Activated T-helper 1 cell treated with anti-CD3 and anti-CD28 coated beads, Interleukin-12 subunit alpha, Interleukin-12 subunit beta, Interleukin-2, Interleukin-4 antibody, amounts not matched to agents 30 ng/mL and 10 ng/mL and 1 ng/mL, durations not matched to agents 14 hours and 24 hours and 36 hours (primary cell): ENCODE results near the gene MED31. TPM values are rescaled to one million over a fixed set of nuclear protein-coding genes. Genes with fewer than 3 reads are reported as not detected.

Source experiments
- DNase-seq: peaks from one replicate; pipeline ENCODE4 v3.0.0; 2021; ENCODE audit warnings: low spot score
- H3K27ac Mint-ChIP-seq: one replicate; pipeline ENCODE4 v1.8.0; 2021; ENCODE audit warnings: mild to moderate bottlenecking, mixed read lengths
- H3K27me3 Mint-ChIP-seq: one replicate; pipeline ENCODE4 v1.8.0; 2022; ENCODE audit warnings: mild to moderate bottlenecking, moderate library complexity, mixed read lengths; ENCODE audit not compliant: insufficient read depth
- H3K36me3 Mint-ChIP-seq: one replicate; pipeline ENCODE4 v1.8.0; 2021; ENCODE audit warnings: low read depth, mixed read lengths
- H3K4me1 Mint-ChIP-seq: one replicate; pipeline ENCODE4 v1.8.0; 2021; ENCODE audit warnings: low read depth, mixed read lengths
- H3K4me3 Mint-ChIP-seq: one replicate; pipeline ENCODE4 v1.8.0; 2021; ENCODE audit warnings: mild to moderate bottlenecking, moderate library complexity, mixed read lengths
- H3K9me3 Mint-ChIP-seq: one replicate; pipeline ENCODE4 v1.8.0; 2021; ENCODE audit warnings: mixed read lengths
- intact Hi-C: fragments of 100-400 bp; cut with micrococcal nuclease; formaldehyde crosslinking; loops from one replicate; pipeline ENCODE4 v1.15.1; 2024
- total RNA-seq: library from RNA; stranded (reverse); gene quantifications from 2 replicates; pipeline ENCODE4 v1.2.3, GENCODE V29; 2022

The MED31 gene
- total RNA-seq, 1 donor from 2014 or later, result 24.3 TPM

GRCh38 chr17:6684881-6685767, 33.7 kb upstream of the MED31 start:
- Mint-ChIP-seq H3K9me3 (no peaks in the 10 kb centered on the region), H3K27me3 (peaks cover 4% of the 10 kb centered on the region), H3K4me1 (no peaks in the 10 kb centered on the region), H3K27ac (no peak overlapping the region), H3K36me3 (no peaks in the 10 kb centered on the region), H3K4me3 (no peak overlapping the region)
- no peak for DNase-seq
- intact Hi-C loops, result no loop called here

- Mint-ChIP-seq H3K9me3 (no peaks in the 10 kb centered on the region), H3K4me1 (no peaks in the 10 kb centered on the region), H3K27me3 (peaks cover 8% of the 10 kb centered on the region), H3K36me3 (no peaks in the 10 kb centered on the region), H3K4me3 (no peak overlapping the region), H3K27ac (no peak overlapping the region)
- intact Hi-C loops, result no loop called here
- DNase-seq, result no peak
Observed at GRCh38 chr17:6684460-6684783, 33.0 kb upstream of the MED31 start.

GRCh38 chr17:6683730-6684459, 32.5 kb upstream of the MED31 start:
- intact Hi-C loops, result no loop called here
- Mint-ChIP-seq H3K27me3 (peaks cover 12% of the 10 kb centered on the region), H3K27ac (no peak overlapping the region), H3K4me1 (no peaks in the 10 kb centered on the region), H3K36me3 (no peaks in the 10 kb centered on the region), H3K9me3 (no peaks in the 10 kb centered on the region), H3K4me3 (no peak overlapping the region)
- DNase-seq, result no peak

- intact Hi-C loops, result no loop called here
- Mint-ChIP-seq H3K27ac (no peak overlapping the region), H3K9me3 (no peaks in the 10 kb centered on the region), H3K27me3 (peaks cover 17% of the 10 kb centered on the region), H3K36me3 (no peaks in the 10 kb centered on the region), H3K4me1 (no peaks in the 10 kb centered on the region), H3K4me3 (no peak overlapping the region)
- DNase-seq, result no peak
Observed at GRCh38 chr17:6683081-6683684, 31.8 kb upstream of the MED31 start.

- H3K27ac Mint-ChIP-seq, result no peak overlapping the region
- peaks cover 4% of the 10 kb centered on the region for H3K4me1 Mint-ChIP-seq
- H3K9me3 Mint-ChIP-seq, result no peaks in the 10 kb centered on the region
Observed at GRCh38 chr17:6682339-6682738, 30.9 kb upstream of the MED31 start.

GRCh38 chr17:6681671-6682070, 30.3 kb upstream of the MED31 start:
- no peak for DNase-seq
- H3K27ac Mint-ChIP-seq, result no peak overlapping the region
- no peak overlapping the region for H3K4me3 Mint-ChIP-seq
- no peaks in the 10 kb centered on the region for H3K9me3 Mint-ChIP-seq
- peaks cover 27% of the 10 kb centered on the region for H3K27me3 Mint-ChIP-seq
- H3K36me3 Mint-ChIP-seq, result no peaks in the 10 kb centered on the region
- intact Hi-C loops, result no loop called here
- peaks cover 4% of the 10 kb centered on the region for H3K4me1 Mint-ChIP-seq

More at GRCh38 chr17:6682339-6682738, 30.9 kb upstream of the MED31 start:
- no peak for DNase-seq
- Mint-ChIP-seq H3K4me3 (no peak overlapping the region), H3K27me3 (peaks cover 25% of the 10 kb centered on the region), H3K36me3 (no peaks in the 10 kb centered on the region)
- intact Hi-C loops, result no loop called here

- H3K9me3 Mint-ChIP-seq, result no peaks in the 10 kb centered on the region
- peaks cover 4% of the 10 kb centered on the region for H3K4me1 Mint-ChIP-seq
- no peak overlapping the region for H3K27ac Mint-ChIP-seq
- intact Hi-C loops, result no loop called here
- peaks cover 27% of the 10 kb centered on the region for H3K27me3 Mint-ChIP-seq
- no peaks in the 10 kb centered on the region for H3K36me3 Mint-ChIP-seq
- DNase-seq, result no peak
- no peak overlapping the region for H3K4me3 Mint-ChIP-seq
Observed at GRCh38 chr17:6681176-6681575, 29.8 kb upstream of the MED31 start.

GRCh38 chr17:6679241-6679640, 27.8 kb upstream of the MED31 start:
- intact Hi-C loops, result no loop called here

GRCh38 chr17:6677946-6678345, 26.5 kb upstream of the MED31 start:
- intact Hi-C loops, result no loop called here
- no peak overlapping the region for H3K4me3 Mint-ChIP-seq
- H3K4me1 Mint-ChIP-seq, result peaks cover 4% of the 10 kb centered on the region
- peaks cover 33% of the 10 kb centered on the region for H3K27me3 Mint-ChIP-seq
- DNase-seq, result no peak
- no peak overlapping the region for H3K27ac Mint-ChIP-seq
- no peaks in the 10 kb centered on the region for H3K36me3 Mint-ChIP-seq
- no peaks in the 10 kb centered on the region for H3K9me3 Mint-ChIP-seq

More at GRCh38 chr17:6679241-6679640, 27.8 kb upstream of the MED31 start:
- H3K4me3 Mint-ChIP-seq, result no peak overlapping the region
- no peaks in the 10 kb centered on the region for H3K9me3 Mint-ChIP-seq
- peaks cover 33% of the 10 kb centered on the region for H3K27me3 Mint-ChIP-seq
- H3K4me1 Mint-ChIP-seq, result peaks cover 4% of the 10 kb centered on the region
- DNase-seq, result no peak
- H3K27ac Mint-ChIP-seq, result no peak overlapping the region
- H3K36me3 Mint-ChIP-seq, result no peaks in the 10 kb centered on the region

- Mint-ChIP-seq H3K27ac (no peak overlapping the region), H3K36me3 (no peaks in the 10 kb centered on the region), H3K4me1 (peaks cover 4% of the 10 kb centered on the region), H3K9me3 (no peaks in the 10 kb centered on the region), H3K4me3 (no peak overlapping the region), H3K27me3 (peaks cover 33% of the 10 kb centered on the region)
- intact Hi-C loops, result no loop called here
- DNase-seq, result no peak
Observed at GRCh38 chr17:6677158-6677831, 25.9 kb upstream of the MED31 start.

- intact Hi-C loops, result no loop called here
- no peaks in the 10 kb centered on the region for H3K36me3 Mint-ChIP-seq
- H3K27me3 Mint-ChIP-seq, result peaks cover 33% of the 10 kb centered on the region
- H3K27ac Mint-ChIP-seq, result no peak overlapping the region
- peaks cover 4% of the 10 kb centered on the region for H3K4me1 Mint-ChIP-seq
- no peaks in the 10 kb centered on the region for H3K9me3 Mint-ChIP-seq
- no peak for DNase-seq
- H3K4me3 Mint-ChIP-seq, result no peak overlapping the region
Observed at GRCh38 chr17:6676802-6677157, 25.4 kb upstream of the MED31 start.

- Mint-ChIP-seq H3K9me3 (no peaks in the 10 kb centered on the region), H3K27ac (no peak overlapping the region), H3K4me3 (no peak overlapping the region), H3K4me1 (peaks cover 4% of the 10 kb centered on the region), H3K27me3 (peaks cover 30% of the 10 kb centered on the region), H3K36me3 (no peaks in the 10 kb centered on the region)
- intact Hi-C loops, result no loop called here
- no peak for DNase-seq
Observed at GRCh38 chr17:6675201-6675825, 23.9 kb upstream of the MED31 start.
